ENCODE data around the gene CHML. TPM values are rescaled to one million over a fixed set of nuclear protein-coding genes. Genes with fewer than 3 reads are reported as not detected.

Gene CHML
- total and polyA plus RNA-seq, 2 of the 8 experiments (the other 6 are each of a cell fraction or from before 2014, with no cell fraction given), result 11.5 to 82.4 TPM

DNA sequence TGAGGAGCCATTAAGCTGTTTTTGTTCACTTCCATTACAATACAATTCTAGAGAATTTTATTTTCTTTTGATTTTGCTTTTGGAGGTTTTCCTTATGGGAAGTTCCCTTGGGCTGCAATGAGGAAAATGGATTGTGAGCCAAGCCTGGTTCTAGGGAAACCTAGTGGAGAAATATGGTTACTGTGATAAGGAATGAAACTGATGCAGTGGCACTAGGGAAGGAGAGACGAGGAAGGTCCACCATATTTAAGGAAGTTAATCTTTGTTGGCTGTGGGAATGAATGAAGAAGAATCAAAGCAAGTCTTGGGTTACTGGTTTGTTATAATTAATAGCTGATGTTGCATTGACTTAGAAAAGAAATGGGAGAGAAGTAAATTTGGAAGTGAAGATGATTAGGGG, 28.4 kb downstream of the CHML start:
- H3K56ac ChIP-seq (replicated peaks; ENCODE audit: insufficient read length, low read depth, low read length), result no peak overlapping the region
- H2AFZ ChIP-seq (ENCODE audit: low read length), result no peak overlapping the region
- no peaks in the 10 kb centered on the region for H3K23me2 ChIP-seq (ENCODE audit: low read depth, low read length)
- no peak overlapping the region for H3K27ac ChIP-seq (ENCODE audit: low read depth, low read length)
- H3K9ac ChIP-seq (replicated peaks in 1 of 4; ENCODE audit: extremely low read depth in 1 of 4, low read depth in 3 of 4, low read length in 3 of 4), result no peak overlapping the region
- no peak overlapping the region for H2BK12ac ChIP-seq (ENCODE audit: low read depth, low read length)
- no peak for FAIRE-seq
- H3K79me1 ChIP-seq (ENCODE audit: low read depth, low read length), result no peaks in the 10 kb centered on the region
- no peak overlapping the region for H2BK120ac ChIP-seq (replicated peaks; ENCODE audit: low read depth, low read length)
- no peak overlapping the region for H2AK5ac ChIP-seq (ENCODE audit: low read depth, low read length)
- H3K27me3 ChIP-seq (replicated peaks in 1 of 4; ENCODE audit: control insufficient read depth in 3 of 4, extremely low read depth in 1 of 4, insufficient read depth in 3 of 4, low read length in 3 of 4), result no peaks in the 10 kb centered on the region
- H2BK20ac ChIP-seq (ENCODE audit: low read length), result no peak overlapping the region
- ChIA-PET POLR2A (ENCODE audit: partially characterized antibody) (interaction anchor here (0.6 to 1.2 kb wide), 2 partner anchors 11 to 429 kb away, joined by 3 read pairs; no protein-coding TSS in a partner anchor), CTCF (ENCODE audit: partially characterized antibody) (interaction anchor here (0.6 to 3.5 kb wide), 45 partner anchors 7 to 1653 kb away, joined by 3 to 43 read pairs (median 5); partner anchors contain the start of gene KMO)
- no peaks in the 10 kb centered on the region for H3K79me2 ChIP-seq (ENCODE audit: control insufficient read depth in 1 of 2, insufficient read depth in 2 of 2, low read length in 2 of 2)
- H2BK5ac ChIP-seq (ENCODE audit: low read depth, low read length), result no peak overlapping the region
- 81% methylated on average over 1 of the region's 1 CpG; no CpG with 5 or more reads in 1 of the 2 experiments for WGBS, 2 experiments (ENCODE audit: extremely low coverage in 1 of 2, insufficient coverage in 1 of 2, insufficient read length in 1 of 2, insufficient replicate concordance in 2 of 2, low coverage in 1 of 2, low lambda C conversion rate in 2 of 2, missing lambda C conversion rate in 1 of 2)
- no peak overlapping the region for H4K5ac ChIP-seq (ENCODE audit: insufficient read length, low read depth, low read length)
- H3K36me3 ChIP-seq (ENCODE audit: control insufficient read depth in 2 of 4, insufficient read depth in 4 of 4, low read length in 3 of 4), result no peaks in the 10 kb centered on the region
- H4K20me1 ChIP-seq (replicated peaks in 1 of 2; ENCODE audit: control insufficient read depth in 1 of 2, insufficient read depth in 2 of 2, low read length in 2 of 2), result peaks cover 2 to 3% of the 10 kb centered on the region in 2 experiments
- no peak overlapping the region for H4K91ac ChIP-seq (replicated peaks; ENCODE audit: insufficient read length, low read length)
- H3K18ac ChIP-seq (ENCODE audit: extremely low read depth, low read length), result no peak overlapping the region
- no peak overlapping the region for H3K14ac ChIP-seq (ENCODE audit: insufficient read length)
- no peak overlapping the region for H3K23ac ChIP-seq (ENCODE audit: insufficient read length)
- no peak overlapping the region for H3K4me3 ChIP-seq (ENCODE audit: extremely low read depth in 1 of 4, insufficient read depth in 2 of 4, low read depth in 3 of 4, low read length in 4 of 4)
- H3K4ac ChIP-seq (replicated peaks; ENCODE audit: insufficient read length, low read depth, low read length), result no peak overlapping the region
- no peak overlapping the region for H3K4me2 ChIP-seq (ENCODE audit: insufficient read depth in 1 of 2, low read depth in 2 of 2, low read length in 2 of 2)
- no peak for DNase-seq (ENCODE audit: low read depth in 1 of 2, low spot score in 2 of 2)
- no peak overlapping the region for H2BK15ac ChIP-seq (ENCODE audit: low read length)
- H4K8ac ChIP-seq (ENCODE audit: extremely low read depth, insufficient read depth, low read length), result no peak overlapping the region
- no peaks in the 10 kb centered on the region for H3K4me1 ChIP-seq (replicated peaks in 1 of 4; ENCODE audit: control insufficient read depth in 3 of 4, insufficient read depth in 4 of 4, low read length in 3 of 4)
- H3K9me3 ChIP-seq (ENCODE audit: insufficient read depth in 2 of 2, low read depth in 1 of 2, low read length in 1 of 2), result no peaks in the 10 kb centered on the region
- no peak for TF ChIP-seq POLR2AphosphoS5 (IDR thresholded peaks at IDR 0.05; ENCODE audit: low read depth, low read length)
- TF ChIP-seq CTBP2 (IDR thresholded peaks at IDR 0.05; ENCODE audit: borderline replicate concordance, insufficient read depth, insufficient read length, low read length), result no peak
- TF ChIP-seq SIX5 (IDR thresholded peaks at IDR 0.05; ENCODE audit: low read depth, low read length), result no peak
- no peak for TF ChIP-seq CBX5 (IDR thresholded peaks at IDR 0.05; ENCODE audit: low read depth, low read length)
- no peak for TF ChIP-seq RNF2 (IDR thresholded peaks at IDR 0.05; ENCODE audit: borderline replicate concordance, low read depth, low read length, missing control alignments, poor library complexity, severe bottlenecking)
- TF ChIP-seq EZH2 (IDR thresholded peaks at IDR 0.05; ENCODE audit: low read depth, low read length, severe bottlenecking), result no peak
- no peak for TF ChIP-seq ASH2L (IDR thresholded peaks at IDR 0.05; ENCODE audit: low read length)
- no peak for TF ChIP-seq NRF1 (IDR thresholded peaks at IDR 0.05; ENCODE audit: low read depth, low read length)
- TF ChIP-seq HDAC2 (IDR thresholded peaks at IDR 0.05; ENCODE audit: borderline replicate concordance in 1 of 2, low read depth in 2 of 2, low read length in 2 of 2), result no peak
- TF ChIP-seq JUN (IDR thresholded peaks at IDR 0.05; ENCODE audit: low read depth, low read length), result no peak
- TF ChIP-seq RXRA (IDR thresholded peaks at IDR 0.05; ENCODE audit: insufficient read depth, low read depth, low read length), result no peak

Measured in H1 (cell line).